Measurements from ENCODE around the gene KLRG1. TPM values are rescaled to one million over a fixed set of nuclear protein-coding genes. Genes with fewer than 3 reads are reported as not detected.

KLRG1 gene
- total and polyA plus RNA-seq, 2 of the 4 experiments (the other 2 are of a cell fraction): 0.36 to 0.54 TPM

DNA sequence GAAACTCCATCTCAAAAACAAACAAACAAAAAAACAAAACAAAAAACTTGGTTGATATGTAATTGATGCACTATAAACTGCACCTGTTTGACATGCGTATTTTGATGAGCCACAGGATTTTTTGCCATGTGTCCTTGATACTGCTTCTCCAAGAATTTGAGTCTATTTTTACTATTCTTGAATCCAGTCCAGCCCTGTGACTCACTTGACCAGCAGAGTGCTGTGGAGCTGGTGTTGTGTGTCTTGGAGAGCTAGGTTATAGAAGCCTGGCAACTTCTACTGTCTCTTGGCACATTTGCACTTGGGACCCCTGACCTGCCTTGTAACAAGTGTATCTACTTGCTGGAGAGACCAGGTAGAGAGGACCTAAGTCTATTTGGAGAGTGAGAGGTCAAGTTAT, 52.0 kb downstream of the KLRG1 start:
- dilution Hi-C loops (cut with HindIII; ENCODE audit: low sequenced_read_pairs, unreplicated experiment): no loop called here
- TF ChIP-seq MXI1 (IDR thresholded peaks at IDR 0.05; ENCODE audit: borderline replicate concordance, low read depth, low read length) (no peak), RAD21 (IDR thresholded peaks at IDR 0.05; ENCODE audit: low read length) (no peak), BHLHE40 (IDR thresholded peaks at IDR 0.05; ENCODE audit: low read depth, low read length) (no peak), CHD1 (IDR thresholded peaks at IDR 0.05; ENCODE audit: low read depth, low read length) (no peak), CEBPB (IDR thresholded peaks at IDR 0.05; ENCODE audit: low read depth, low read length) (no peak), SMC3 (IDR thresholded peaks at IDR 0.05; ENCODE audit: low read depth, low read length) (no peak), MAZ (IDR thresholded peaks at IDR 0.05; ENCODE audit: borderline replicate concordance, low read depth, low read length) (no peak), RCOR1 (IDR thresholded peaks at IDR 0.05; ENCODE audit: insufficient replicate concordance, low read length) (no peak), FOS (IDR thresholded peaks at IDR 0.05; ENCODE audit: low read depth, low read length) (no peak), MAFK (IDR thresholded peaks at IDR 0.05; ENCODE audit: low read depth, low read length) (no peak), POLR2A (IDR thresholded peaks at IDR 0.05; ENCODE audit: low read depth, low read length) (no peak), RFX5 (IDR thresholded peaks at IDR 0.05; ENCODE audit: low read depth, low read length) (no peak), NFE2L2 (IDR thresholded peaks at IDR 0.05; ENCODE audit: low read depth, low read length) (no peak)
- TF ChIP-seq, protein P1, sequence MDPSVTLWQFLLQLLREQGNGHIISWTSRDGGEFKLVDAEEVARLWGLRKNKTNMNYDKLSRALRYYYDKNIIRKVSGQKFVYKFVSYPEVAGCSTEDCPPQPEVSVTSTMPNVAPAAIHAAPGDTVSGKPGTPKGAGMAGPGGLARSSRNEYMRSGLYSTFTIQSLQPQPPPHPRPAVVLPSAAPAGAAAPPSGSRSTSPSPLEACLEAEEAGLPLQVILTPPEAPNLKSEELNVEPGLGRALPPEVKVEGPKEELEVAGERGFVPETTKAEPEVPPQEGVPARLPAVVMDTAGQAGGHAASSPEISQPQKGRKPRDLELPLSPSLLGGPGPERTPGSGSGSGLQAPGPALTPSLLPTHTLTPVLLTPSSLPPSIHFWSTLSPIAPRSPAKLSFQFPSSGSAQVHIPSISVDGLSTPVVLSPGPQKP (IDR thresholded peaks at IDR 0.05; ENCODE audit: borderline replicate concordance, low read depth, low read length): no peak
- TF ChIP-seq, protein P2, sequence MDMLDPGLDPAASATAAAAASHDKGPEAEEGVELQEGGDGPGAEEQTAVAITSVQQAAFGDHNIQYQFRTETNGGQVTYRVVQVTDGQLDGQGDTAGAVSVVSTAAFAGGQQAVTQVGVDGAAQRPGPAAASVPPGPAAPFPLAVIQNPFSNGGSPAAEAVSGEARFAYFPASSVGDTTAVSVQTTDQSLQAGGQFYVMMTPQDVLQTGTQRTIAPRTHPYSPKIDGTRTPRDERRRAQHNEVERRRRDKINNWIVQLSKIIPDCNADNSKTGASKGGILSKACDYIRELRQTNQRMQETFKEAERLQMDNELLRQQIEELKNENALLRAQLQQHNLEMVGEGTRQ (IDR thresholded peaks at IDR 0.05; ENCODE audit: low read depth, low read length): no peak
- TF ChIP-seq, protein P3, sequence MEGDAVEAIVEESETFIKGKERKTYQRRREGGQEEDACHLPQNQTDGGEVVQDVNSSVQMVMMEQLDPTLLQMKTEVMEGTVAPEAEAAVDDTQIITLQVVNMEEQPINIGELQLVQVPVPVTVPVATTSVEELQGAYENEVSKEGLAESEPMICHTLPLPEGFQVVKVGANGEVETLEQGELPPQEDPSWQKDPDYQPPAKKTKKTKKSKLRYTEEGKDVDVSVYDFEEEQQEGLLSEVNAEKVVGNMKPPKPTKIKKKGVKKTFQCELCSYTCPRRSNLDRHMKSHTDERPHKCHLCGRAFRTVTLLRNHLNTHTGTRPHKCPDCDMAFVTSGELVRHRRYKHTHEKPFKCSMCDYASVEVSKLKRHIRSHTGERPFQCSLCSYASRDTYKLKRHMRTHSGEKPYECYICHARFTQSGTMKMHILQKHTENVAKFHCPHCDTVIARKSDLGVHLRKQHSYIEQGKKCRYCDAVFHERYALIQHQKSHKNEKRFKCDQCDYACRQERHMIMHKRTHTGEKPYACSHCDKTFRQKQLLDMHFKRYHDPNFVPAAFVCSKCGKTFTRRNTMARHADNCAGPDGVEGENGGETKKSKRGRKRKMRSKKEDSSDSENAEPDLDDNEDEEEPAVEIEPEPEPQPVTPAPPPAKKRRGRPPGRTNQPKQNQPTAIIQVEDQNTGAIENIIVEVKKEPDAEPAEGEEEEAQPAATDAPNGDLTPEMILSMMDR (conservative IDR thresholded peaks at IDR 0.05; ENCODE audit: low read depth, low read length): no peak
- H3K36me3 ChIP-seq (ENCODE audit: control insufficient read depth, insufficient read depth, low read length): no peaks in the 10 kb centered on the region
- intact Hi-C loops (cut with micrococcal nuclease): no loop called here
- no TSS peak for BruUV-seq (replicated peaks)
- ChIA-PET POLR2A (ENCODE audit: unreplicated experiment) (no interaction called here), CTCF (interaction anchor here (1.2 kb wide), 1 partner anchor 151 kb away, joined by 3 read pairs; no protein-coding TSS in a partner anchor)
- no peak overlapping the region for H3K4me2 ChIP-seq (ENCODE audit: low read depth, low read length)
- WGBS, 2 experiments (ENCODE audit: extremely low coverage in 2 of 2, insufficient read length in 1 of 2): no CpG with 5 or more reads among the region's 1 CpG
- H3K23ac ChIP-seq (ENCODE audit: low read depth, low read length): no peak overlapping the region
- no peak overlapping the region for H2AK5ac ChIP-seq (ENCODE audit: low read depth, low read length)
- H2AK9ac ChIP-seq (replicated peaks; ENCODE audit: low read depth, low read length, poor library complexity): no peak overlapping the region
- no peaks in the 10 kb centered on the region for H3K4me1 ChIP-seq (ENCODE audit: control insufficient read depth, insufficient read depth, low read length)
- H3K79me1 ChIP-seq (ENCODE audit: low read depth in 1 of 2, low read length in 2 of 2): no peaks in the 10 kb centered on the region
- H3K4me3 ChIP-seq (ENCODE audit: insufficient read depth, low read depth, low read length): no peak overlapping the region
- no peak overlapping the region for H4K8ac ChIP-seq (ENCODE audit: low read depth in 2 of 2, low read length in 2 of 2)
- H2AFZ ChIP-seq (replicated peaks; ENCODE audit: low read length, poor library complexity): no peak overlapping the region
- no peak overlapping the region for H4K5ac ChIP-seq (ENCODE audit: low read depth, low read length)
- no peak overlapping the region for H3K27ac ChIP-seq (ENCODE audit: insufficient read depth, low read length)
- H3K27me3 ChIP-seq (ENCODE audit: control insufficient read depth, insufficient read depth, low read length): 0 out of 2 replicates have a peak, but pooled peaks cover 2% of the 10 kb centered on the region
- H3K14ac ChIP-seq (replicated peaks; ENCODE audit: low read depth, low read length): no peak overlapping the region
- no peak overlapping the region for H4K91ac ChIP-seq (ENCODE audit: insufficient read depth, low read depth, low read length)
- H3K4ac ChIP-seq (ENCODE audit: low read depth, low read length): no peak overlapping the region
- no peaks in the 10 kb centered on the region for H3K9me1 ChIP-seq (ENCODE audit: insufficient read depth, low read length)
- no peak overlapping the region for H2BK20ac ChIP-seq (ENCODE audit: low read depth, low read length)
- no peak overlapping the region for H3K56ac ChIP-seq (ENCODE audit: extremely low read depth, insufficient read depth, low read length)
- in situ Hi-C loops (cut with MboI; ENCODE audit: low sequenced_read_pairs): loop anchor here (10.0 kb wide), 1 partner anchor 387 kb away; no protein-coding TSS in a partner anchor
- no peak overlapping the region for H3K9ac ChIP-seq (ENCODE audit: low read depth, low read length)
- H4K20me1 ChIP-seq (ENCODE audit: insufficient read depth, low read length): no peaks in the 10 kb centered on the region
- H2BK15ac ChIP-seq (ENCODE audit: low read depth, low read length): no peak overlapping the region
- H2BK120ac ChIP-seq (ENCODE audit: low read depth, low read length): no peak overlapping the region
- DNase-seq (peak; percentile 17), ATAC-seq (ENCODE audit: low read depth) (no peak)
- H3K9me3 ChIP-seq (ENCODE audit: control insufficient read depth, insufficient read depth, low read length): no peaks in the 10 kb centered on the region
- no peak overlapping the region for H3K18ac ChIP-seq (ENCODE audit: low read depth, low read length)
- no peak overlapping the region for H2BK5ac ChIP-seq (ENCODE audit: low read depth, low read length, poor library complexity, severe bottlenecking)

Data from IMR-90 (cell line).